Left kidney (tissue), 2 donors: ENCODE data around the gene EIF2D. TPM values are rescaled to one million over a fixed set of nuclear protein-coding genes. Genes with fewer than 3 reads are reported as not detected.

Experiments
- DNase-seq: peaks from one replicate; pipeline ENCODE4 v3.0.0-alpha.2; 2013
- polyA plus RNA-seq: library from polyadenylated mRNA; unstranded; fragments of 120-200 nt; gene quantifications from one replicate; pipeline ENCODE4 v1.2.1, GENCODE V29; 2013; ENCODE audit not compliant: insufficient read length

Gene EIF2D
- polyA plus RNA-seq, 1 donor, result 88.1 TPM

DNA sequence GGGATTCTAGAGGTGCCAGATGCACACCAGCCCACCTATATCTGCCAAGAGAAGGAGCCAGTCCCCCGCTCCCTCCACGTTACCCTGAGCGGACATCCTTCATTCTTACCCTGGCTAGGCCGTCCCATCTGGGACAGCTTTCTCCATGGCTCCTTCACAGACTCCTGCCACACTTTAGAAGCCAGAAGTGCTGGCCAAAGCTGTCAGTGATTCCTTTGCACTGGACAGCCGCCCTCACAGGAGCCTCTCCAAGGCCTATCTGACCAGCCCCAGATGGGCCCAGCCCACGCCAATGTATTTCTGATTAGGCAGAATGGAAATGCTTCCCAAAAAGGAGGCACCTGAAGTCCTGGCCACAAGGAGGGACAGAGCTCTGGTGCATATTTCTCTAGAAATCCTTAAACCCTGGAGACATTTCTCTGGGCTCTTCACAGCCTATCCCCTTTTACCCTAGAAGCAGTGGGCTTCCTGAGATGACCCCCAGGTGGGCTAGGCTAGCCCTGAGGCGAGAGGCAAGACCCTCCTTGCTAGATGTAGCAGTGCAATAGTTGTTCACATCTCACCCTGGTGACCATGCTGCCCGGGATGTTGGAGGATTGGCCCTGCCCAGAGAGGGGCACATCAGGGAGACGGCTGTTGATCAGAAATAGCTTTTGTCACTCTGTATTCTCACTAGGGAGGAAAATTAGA, 60.8 kb downstream of the EIF2D start:
- DNase-seq, result no peak

DNA sequence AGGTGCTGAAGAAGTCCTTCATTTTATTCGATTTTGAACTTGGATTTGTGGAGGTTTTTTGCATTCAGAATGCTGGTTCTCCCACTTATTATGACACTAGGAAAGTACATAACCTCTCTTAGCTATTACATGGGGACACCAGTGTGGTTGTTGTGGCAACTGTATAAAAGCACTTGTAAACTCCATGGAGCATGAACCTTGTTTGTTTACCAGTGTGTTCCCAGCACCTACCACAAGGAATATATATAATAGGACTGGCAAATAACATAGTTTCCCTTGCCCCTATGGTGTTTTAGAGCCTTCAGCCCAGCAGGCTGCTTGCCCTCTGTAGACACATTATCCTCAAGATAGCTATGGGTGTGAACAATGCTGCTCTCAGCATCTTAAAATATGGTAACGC, 61.8 kb downstream of the EIF2D start:
- DNase-seq, result no peak

DNA sequence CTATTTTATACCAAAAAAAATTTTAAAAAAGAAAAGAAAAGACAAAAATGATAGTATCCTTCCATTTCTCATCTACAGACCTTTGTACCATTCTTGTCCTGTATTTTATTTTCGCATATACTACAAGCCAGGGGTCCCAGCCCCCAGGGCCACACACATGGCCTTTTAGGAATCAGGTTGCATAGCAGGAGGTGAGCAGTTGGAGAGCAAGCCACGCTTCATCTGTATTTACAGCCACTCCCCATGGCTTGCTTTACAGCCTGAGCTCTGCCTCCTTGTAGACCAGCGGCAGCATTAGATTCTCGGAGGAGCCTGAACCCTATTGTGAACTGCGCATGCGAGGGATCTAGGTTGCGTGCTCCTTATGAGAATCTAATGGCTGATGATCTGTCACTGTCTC, 65.2 kb downstream of the EIF2D start:
- DNase-seq, result no peak

DNA sequence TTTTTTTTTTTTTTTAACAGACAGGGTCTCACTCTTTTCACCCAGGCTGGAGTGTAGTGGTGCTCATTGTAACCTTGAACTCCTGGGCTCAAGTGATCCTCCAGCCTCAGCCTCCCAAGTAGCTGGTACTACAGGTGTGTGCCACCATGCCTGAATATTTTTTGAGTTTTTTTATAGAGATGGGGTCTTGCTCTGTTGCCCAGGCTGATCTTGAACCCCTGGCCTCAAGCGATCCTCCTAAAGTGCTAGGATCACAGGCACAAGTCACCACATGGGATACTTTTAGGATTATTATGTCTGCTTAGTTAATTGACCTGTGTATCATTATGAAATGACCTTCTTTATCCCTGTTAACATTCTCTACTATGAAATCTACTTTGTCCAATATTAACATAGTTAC, 66.9 kb downstream of the EIF2D start:
- no peak for DNase-seq

DNA sequence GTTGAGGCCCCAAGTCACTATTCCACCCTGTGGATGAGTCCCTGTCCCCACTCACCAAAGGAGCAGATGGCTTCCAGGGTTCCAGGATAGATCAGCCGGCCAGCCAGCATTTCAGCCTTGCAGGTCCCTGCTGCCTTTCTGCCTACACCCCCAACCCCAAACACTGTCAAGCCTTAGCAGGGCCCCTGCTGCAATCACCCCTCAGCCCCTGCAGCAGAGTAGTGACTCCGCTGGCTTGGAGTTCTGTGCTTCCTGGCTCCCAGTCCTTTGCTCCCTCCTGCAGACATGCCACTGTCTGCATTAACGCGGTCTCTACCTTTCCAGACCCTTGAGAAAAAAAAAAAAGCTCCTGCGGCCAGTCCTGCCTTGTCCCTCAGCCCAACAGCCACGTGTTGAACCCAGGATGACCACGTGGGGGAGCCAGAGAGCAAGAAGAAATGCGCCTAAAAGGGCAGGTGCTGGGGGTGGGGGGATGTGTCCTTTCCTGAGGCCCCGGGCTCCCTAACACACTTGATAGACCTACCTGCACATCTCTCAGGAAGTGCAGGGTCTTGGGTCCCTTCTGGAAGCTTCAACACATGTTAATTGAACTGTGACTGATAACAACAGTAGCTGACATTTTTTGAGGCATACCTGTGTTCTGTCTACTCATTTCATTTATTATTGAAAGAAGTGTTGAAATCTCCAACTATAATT, 67.6 kb downstream of the EIF2D start:
- peak; percentile 66 for DNase-seq

Other genes starting within 250 kb of the EIF2D start
- gene IKBKE, start 142.0 kb downstream of the EIF2D start, polyA plus RNA-seq, result 5.2 TPM
- gene RASSF5, start 104.9 kb downstream of the EIF2D start, polyA plus RNA-seq, result 5.1 TPM
- 8.0 TPM for gene DYRK3, start 23.1 kb upstream of the EIF2D start, polyA plus RNA-seq
- gene MAPKAPK2, start 72.4 kb upstream of the EIF2D start, polyA plus RNA-seq, result 71.1 TPM
- 1.0 TPM for gene IL19, start 158.3 kb upstream of the EIF2D start, polyA plus RNA-seq
- gene IL10, start 160.0 kb upstream of the EIF2D start, polyA plus RNA-seq, result 0.42 TPM